Endodermal cell (in vitro differentiated cells): ENCODE measurements around the gene GPC6. TPM values are rescaled to one million over a fixed set of nuclear protein-coding genes. Genes with fewer than 3 reads are reported as not detected.

Experiments used
- DNase-seq: peaks from one replicate; pipeline ENCODE4 v3.0.0-alpha.2; 2017
- H3K27ac ChIP-seq: 2 replicates; pipeline ENCODE4 v1.5.1; 2013; ENCODE audit warnings: mild to moderate bottlenecking, low read depth, low read length, moderate library complexity
- H3K27me3 ChIP-seq: 2 replicates; pipeline ENCODE4 v1.6.1; 2013; ENCODE audit warnings: mild to moderate bottlenecking, low read length, moderate library complexity; ENCODE audit not compliant: insufficient read depth, control insufficient read depth, poor library complexity, severe bottlenecking
- H3K36me3 ChIP-seq: 2 replicates; pipeline ENCODE4 v1.7.0; 2013; ENCODE audit warnings: mild to moderate bottlenecking, low read length, moderate library complexity; ENCODE audit not compliant: control insufficient read depth, insufficient read depth
- H3K4me1 ChIP-seq: one replicate; pipeline ENCODE4 v1.7.0; 2013; ENCODE audit warnings: low read length; ENCODE audit not compliant: control insufficient read depth, insufficient read depth
- H3K4me3 ChIP-seq: 2 replicates; pipeline ENCODE4 v1.5.1; 2013; ENCODE audit warnings: mild to moderate bottlenecking, low read length, moderate library complexity
- H3K9ac ChIP-seq: 2 replicates; pipeline ENCODE4 v1.6.1; 2013; ENCODE audit warnings: mild to moderate bottlenecking, low read length, moderate library complexity; ENCODE audit not compliant: poor library complexity, severe bottlenecking; ENCODE audit errors: extremely low read depth
- H3K9me3 ChIP-seq: 2 replicates; pipeline ENCODE4 v1.6.1; 2013; ENCODE audit warnings: mild to moderate bottlenecking, low read length, moderate library complexity; ENCODE audit not compliant: control insufficient read depth
- H3K27ac Mint-ChIP-seq: 2 replicates; pipeline ENCODE4 v1.8.0; 2020; ENCODE audit warnings: mixed read lengths
- H3K27me3 Mint-ChIP-seq: 2 replicates; pipeline ENCODE4 v1.8.0; 2021; ENCODE audit warnings: mild to moderate bottlenecking, mixed read lengths; ENCODE audit not compliant: insufficient read depth
- H3K36me3 Mint-ChIP-seq: 2 replicates; pipeline ENCODE4 v1.8.0; 2020; ENCODE audit warnings: low read depth, mixed read lengths
- H3K4me1 Mint-ChIP-seq: 2 replicates; pipeline ENCODE4 v1.8.0; 2020; ENCODE audit warnings: mixed read lengths
- H3K4me3 Mint-ChIP-seq: 2 replicates; pipeline ENCODE4 v1.8.0; 2020; ENCODE audit warnings: mild to moderate bottlenecking, moderate library complexity, mixed read lengths
- H3K9me3 Mint-ChIP-seq: 2 replicates; pipeline ENCODE4 v1.8.0; 2020; ENCODE audit warnings: mild to moderate bottlenecking, mixed read lengths
- WGBS, 2 experiments: methylation state at CpG; one replicate each; pipeline versions ENCODE4 v1.1.5 to v1.1.7; 2013; ENCODE audit warnings: missing lambda C conversion rate in 2 of 2, mixed read lengths in 1 of 2; ENCODE audit not compliant: insufficient coverage in 1 of 2, insufficient read length in 1 of 2; 5-methylcytosine and 5-hydroxymethylcytosine counted together
- total RNA-seq, 2 donors: library from RNA; stranded (reverse); fragmentation: NEBNext Ultra II Directional in 1 of 2; extraction: Animal tissue kit (Norgen Biotek cat#: 25700) in 1 of 2; gene quantifications; 2 replicates in 1 of 2; 3 replicates in 1 of 2; pipeline ENCODE4 v1.2.1, GENCODE V29; 2021
- TF ChIP-seq, protein P1 (sequence below): fragments of 200-600 bp; sonication (generic); conservative IDR thresholded peaks from 2 replicates; pipeline ENCODE4 v1.5.0; 2021; ENCODE audit warnings: antibody characterized with exemption, mild to moderate bottlenecking

GPC6 gene
- total RNA-seq, 2 donors from 2014 or later = 69.6 to 80.4 TPM

DNA sequence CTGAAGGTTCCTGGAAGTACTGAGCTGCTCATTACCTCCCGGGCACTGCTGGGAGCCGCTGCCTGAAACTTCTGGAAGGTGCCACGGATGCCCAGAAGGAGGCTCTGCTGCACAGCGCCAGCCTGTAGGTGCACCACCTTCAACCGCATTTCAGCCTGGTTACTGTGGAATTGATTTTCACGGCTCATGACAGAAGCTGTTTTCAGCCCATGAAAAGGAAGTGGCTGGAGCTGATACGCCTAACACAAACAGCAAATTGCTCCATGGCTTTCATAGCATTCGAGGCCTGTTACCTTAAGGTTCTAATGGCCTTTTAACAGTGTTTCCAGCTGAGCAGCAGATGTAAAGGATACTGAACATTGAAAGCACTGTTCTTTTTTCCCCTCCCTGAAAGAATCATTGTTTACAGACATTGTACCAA lies 22.0 kb downstream of the GPC6 start:
- Mint-ChIP-seq H3K27me3 (no peaks in the 10 kb centered on the region), H3K4me1 (peaks cover 53% of the 10 kb centered on the region), H3K27ac (peak overlapping the region; percentile 67), H3K4me3 (no peak overlapping the region), H3K36me3 (peaks cover 3% of the 10 kb centered on the region), H3K9me3 (no peaks in the 10 kb centered on the region)
- Histone ChIP-seq H3K4me1 (peaks cover 20% of the 10 kb centered on the region), H3K4me3 (no peak overlapping the region), H3K36me3 (peaks cover 37% of the 10 kb centered on the region), H3K9me3 (no peaks in the 10 kb centered on the region), H3K27me3 (no peaks in the 10 kb centered on the region), H3K9ac (no peak overlapping the region), H3K27ac (no peak overlapping the region)
- peak; percentile 83 for DNase-seq
- WGBS, 2 experiments = 72 to 79% methylated on average over 8 of the region's 8 CpGs
- TF ChIP-seq, protein P1, sequence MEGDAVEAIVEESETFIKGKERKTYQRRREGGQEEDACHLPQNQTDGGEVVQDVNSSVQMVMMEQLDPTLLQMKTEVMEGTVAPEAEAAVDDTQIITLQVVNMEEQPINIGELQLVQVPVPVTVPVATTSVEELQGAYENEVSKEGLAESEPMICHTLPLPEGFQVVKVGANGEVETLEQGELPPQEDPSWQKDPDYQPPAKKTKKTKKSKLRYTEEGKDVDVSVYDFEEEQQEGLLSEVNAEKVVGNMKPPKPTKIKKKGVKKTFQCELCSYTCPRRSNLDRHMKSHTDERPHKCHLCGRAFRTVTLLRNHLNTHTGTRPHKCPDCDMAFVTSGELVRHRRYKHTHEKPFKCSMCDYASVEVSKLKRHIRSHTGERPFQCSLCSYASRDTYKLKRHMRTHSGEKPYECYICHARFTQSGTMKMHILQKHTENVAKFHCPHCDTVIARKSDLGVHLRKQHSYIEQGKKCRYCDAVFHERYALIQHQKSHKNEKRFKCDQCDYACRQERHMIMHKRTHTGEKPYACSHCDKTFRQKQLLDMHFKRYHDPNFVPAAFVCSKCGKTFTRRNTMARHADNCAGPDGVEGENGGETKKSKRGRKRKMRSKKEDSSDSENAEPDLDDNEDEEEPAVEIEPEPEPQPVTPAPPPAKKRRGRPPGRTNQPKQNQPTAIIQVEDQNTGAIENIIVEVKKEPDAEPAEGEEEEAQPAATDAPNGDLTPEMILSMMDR = peak; percentile 79

DNA sequence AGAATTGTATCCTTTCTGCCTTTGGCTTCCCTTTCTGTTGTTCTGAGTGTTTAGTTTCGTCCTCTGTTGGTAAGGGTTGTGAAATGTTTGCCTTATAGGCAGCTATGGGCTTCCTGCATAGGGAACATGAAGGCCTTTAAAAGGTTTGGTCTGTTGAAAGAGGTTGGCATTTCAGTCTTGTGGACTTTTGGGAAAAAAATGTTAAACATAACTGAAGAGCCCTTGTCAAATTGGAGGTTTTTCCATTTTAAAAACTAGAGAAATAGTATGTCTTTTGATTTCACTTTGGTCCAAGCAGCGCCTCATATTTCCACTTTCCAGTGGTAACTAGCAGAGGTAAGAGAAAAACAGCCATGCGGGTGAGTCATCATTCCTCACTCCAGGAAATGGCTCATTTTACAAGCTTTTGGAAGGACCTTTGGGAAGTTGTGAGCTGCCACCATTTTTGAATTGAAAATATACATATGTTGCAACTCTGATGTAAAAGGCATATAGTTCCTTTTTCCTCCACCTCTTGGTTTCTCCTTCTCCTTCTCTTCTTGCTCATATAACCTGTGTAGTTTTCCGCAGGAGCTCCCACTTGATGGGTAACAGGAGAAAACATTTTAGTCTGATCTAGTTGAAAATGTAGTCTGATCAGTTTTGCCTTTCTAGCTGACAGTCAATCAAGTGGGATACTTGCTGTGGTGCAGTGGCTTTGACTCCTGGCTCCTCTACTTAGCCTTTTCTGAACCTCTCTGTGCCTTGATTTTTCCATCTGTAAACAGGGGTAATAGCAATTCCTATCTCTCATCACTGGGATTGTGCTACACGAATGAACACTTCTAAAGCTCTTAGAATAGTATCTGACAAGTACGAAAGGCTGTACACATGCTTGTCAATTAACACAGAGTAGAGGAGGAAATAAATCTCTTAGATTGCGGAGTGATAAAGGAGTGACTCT lies 23.0 kb downstream of the GPC6 start:
- H3K36me3 Mint-ChIP-seq = peaks cover 3% of the 10 kb centered on the region
- peaks cover 43% of the 10 kb centered on the region for H3K4me1 Mint-ChIP-seq
- H3K27ac Mint-ChIP-seq = no peak overlapping the region

DNA sequence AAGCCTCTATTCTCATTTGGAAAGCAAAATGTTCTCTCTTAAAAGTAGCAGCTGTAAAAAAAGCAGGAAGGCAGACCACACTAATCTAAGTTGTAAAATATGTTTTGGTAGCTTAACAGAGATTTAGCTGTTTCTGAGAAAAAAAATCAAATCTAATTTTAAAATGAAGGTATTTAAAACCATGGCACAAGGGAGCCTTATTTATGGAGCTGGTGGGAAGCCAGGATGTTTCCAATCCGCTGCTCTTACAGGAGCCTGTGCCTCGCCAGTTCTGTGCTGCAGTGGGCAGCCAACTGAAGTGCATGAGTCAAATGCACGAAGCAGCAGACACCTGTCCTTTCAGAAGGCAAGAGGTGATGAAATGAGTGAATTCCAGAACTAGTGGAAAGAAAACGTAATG lies 28.2 kb downstream of the GPC6 start:
- Mint-ChIP-seq H3K9me3 (no peaks in the 10 kb centered on the region), H3K4me1 (peaks cover 25% of the 10 kb centered on the region), H3K27ac (no peak overlapping the region), H3K27me3 (no peaks in the 10 kb centered on the region), H3K4me3 (no peak overlapping the region), H3K36me3 (peaks cover 12% of the 10 kb centered on the region)
- Histone ChIP-seq H3K9ac (no peak overlapping the region), H3K27ac (no peak overlapping the region), H3K4me3 (no peak overlapping the region), H3K36me3 (peaks cover 40% of the 10 kb centered on the region), H3K9me3 (no peaks in the 10 kb centered on the region), H3K27me3 (no peaks in the 10 kb centered on the region), H3K4me1 (peaks cover 2% of the 10 kb centered on the region)
- no peak for DNase-seq
- TF ChIP-seq, protein P1 = no peak
- WGBS, 2 experiments = 79% methylated on average over 4 of the region's 4 CpGs; no CpG with 5 or more reads in 1 of the 2 experiments

More for the DNA sequence above, 23.0 kb downstream of the GPC6 start:
- Mint-ChIP-seq H3K9me3 (no peaks in the 10 kb centered on the region), H3K4me3 (no peak overlapping the region), H3K27me3 (no peaks in the 10 kb centered on the region)
- WGBS, 2 experiments = 95 to 98% methylated on average over 4 to 7 of the region's 7 CpGs
- H3K27me3 ChIP-seq = no peaks in the 10 kb centered on the region
- H3K4me1 ChIP-seq = peaks cover 12% of the 10 kb centered on the region
- no peak overlapping the region for H3K4me3 ChIP-seq
- no peak for DNase-seq
- no peak overlapping the region for H3K27ac ChIP-seq
- TF ChIP-seq, protein P1 = no peak
- H3K36me3 ChIP-seq = peaks cover 44% of the 10 kb centered on the region
- H3K9ac ChIP-seq = no peak overlapping the region
- H3K9me3 ChIP-seq = no peaks in the 10 kb centered on the region
